ENCODE data around the gene LPAR5. TPM values are rescaled to one million over a fixed set of nuclear protein-coding genes. Genes with fewer than 3 reads are reported as not detected.

Gene LPAR5
- total and polyA plus RNA-seq, 2 of the 13 experiments (the other 11 are each of a cell fraction or from before 2014, with no cell fraction given): 0.09 to 0.32 TPM

DNA sequence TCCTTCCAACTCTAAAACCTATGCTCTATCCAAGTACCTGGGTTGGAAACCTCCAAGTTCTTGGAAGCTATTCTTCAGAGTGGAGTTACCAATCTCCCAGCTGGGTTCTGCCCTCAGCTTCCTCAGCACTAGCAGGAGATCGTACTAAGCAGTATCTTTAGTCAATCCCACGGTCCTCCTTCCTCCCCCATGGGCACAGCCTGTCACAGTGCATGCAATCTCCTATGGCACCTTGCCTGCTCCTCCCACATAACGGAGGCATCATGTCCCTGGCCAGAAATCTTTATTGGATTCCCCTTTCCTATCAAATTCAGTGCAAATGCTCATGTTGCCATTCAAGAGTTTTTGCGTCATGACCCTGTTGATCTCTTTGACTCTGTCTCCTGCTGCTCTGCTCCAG is 5.4 kb upstream of the LPAR5 start:
- TF ChIP-seq AGO2 (optimal IDR thresholded peaks at IDR 0.05; ENCODE audit: low read depth, low read length): no peak
- TF ChIP-seq ZFP90 (CRISPR knock-in tag; IDR thresholded peaks at IDR 0.05; ENCODE audit: borderline replicate concordance): no peak
- no peak for TF ChIP-seq U2AF2 (IDR thresholded peaks at IDR 0.05; ENCODE audit: low read depth, low read length)
- TF ChIP-seq ZFAT (CRISPR knock-in tag; conservative IDR thresholded peaks at IDR 0.05): no peak
- no peak for TF ChIP-seq NFE2L1 (CRISPR knock-in tag; IDR thresholded peaks at IDR 0.05; ENCODE audit: borderline replicate concordance)
- TF ChIP-seq, protein P1, sequence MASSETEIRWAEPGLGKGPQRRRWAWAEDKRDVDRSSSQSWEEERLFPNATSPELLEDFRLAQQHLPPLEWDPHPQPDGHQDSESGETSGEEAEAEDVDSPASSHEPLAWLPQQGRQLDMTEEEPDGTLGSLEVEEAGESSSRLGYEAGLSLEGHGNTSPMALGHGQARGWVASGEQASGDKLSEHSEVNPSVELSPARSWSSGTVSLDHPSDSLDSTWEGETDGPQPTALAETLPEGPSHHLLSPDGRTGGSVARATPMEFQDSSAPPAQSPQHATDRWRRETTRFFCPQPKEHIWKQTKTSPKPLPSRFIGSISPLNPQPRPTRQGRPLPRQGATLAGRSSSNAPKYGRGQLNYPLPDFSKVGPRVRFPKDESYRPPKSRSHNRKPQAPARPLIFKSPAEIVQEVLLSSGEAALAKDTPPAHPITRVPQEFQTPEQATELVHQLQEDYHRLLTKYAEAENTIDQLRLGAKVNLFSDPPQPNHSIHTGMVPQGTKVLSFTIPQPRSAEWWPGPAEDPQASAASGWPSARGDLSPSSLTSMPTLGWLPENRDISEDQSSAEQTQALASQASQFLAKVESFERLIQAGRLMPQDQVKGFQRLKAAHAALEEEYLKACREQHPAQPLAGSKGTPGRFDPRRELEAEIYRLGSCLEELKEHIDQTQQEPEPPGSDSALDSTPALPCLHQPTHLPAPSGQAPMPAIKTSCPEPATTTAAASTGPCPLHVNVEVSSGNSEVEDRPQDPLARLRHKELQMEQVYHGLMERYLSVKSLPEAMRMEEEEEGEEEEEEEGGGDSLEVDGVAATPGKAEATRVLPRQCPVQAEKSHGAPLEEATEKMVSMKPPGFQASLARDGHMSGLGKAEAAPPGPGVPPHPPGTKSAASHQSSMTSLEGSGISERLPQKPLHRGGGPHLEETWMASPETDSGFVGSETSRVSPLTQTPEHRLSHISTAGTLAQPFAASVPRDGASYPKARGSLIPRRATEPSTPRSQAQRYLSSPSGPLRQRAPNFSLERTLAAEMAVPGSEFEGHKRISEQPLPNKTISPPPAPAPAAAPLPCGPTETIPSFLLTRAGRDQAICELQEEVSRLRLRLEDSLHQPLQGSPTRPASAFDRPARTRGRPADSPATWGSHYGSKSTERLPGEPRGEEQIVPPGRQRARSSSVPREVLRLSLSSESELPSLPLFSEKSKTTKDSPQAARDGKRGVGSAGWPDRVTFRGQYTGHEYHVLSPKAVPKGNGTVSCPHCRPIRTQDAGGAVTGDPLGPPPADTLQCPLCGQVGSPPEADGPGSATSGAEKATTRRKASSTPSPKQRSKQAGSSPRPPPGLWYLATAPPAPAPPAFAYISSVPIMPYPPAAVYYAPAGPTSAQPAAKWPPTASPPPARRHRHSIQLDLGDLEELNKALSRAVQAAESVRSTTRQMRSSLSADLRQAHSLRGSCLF (CRISPR knock-in tag; IDR thresholded peaks at IDR 0.05; ENCODE audit: borderline replicate concordance): no peak
- TF ChIP-seq NONO (IDR thresholded peaks at IDR 0.05): no peak
- no peak for TF ChIP-seq NONO (CRISPR knock-in tag; conservative IDR thresholded peaks at IDR 0.05)
- no peak for TF ChIP-seq ESRRA (CRISPR knock-in tag; IDR thresholded peaks at IDR 0.05; ENCODE audit: low read depth)
- no peak for TF ChIP-seq HNF4A (CRISPR knock-in tag; IDR thresholded peaks at IDR 0.05)
- no peak for TF ChIP-seq HNRNPK (IDR thresholded peaks at IDR 0.05; ENCODE audit: low read depth, low read length, poor library complexity, severe bottlenecking)
- TF ChIP-seq HDAC6 (IDR thresholded peaks at IDR 0.05; ENCODE audit: low read depth, low read length): no peak
- no peak for TF ChIP-seq ZBTB42 (CRISPR knock-in tag; IDR thresholded peaks at IDR 0.05)
- no peak for TF ChIP-seq SCMH1 (CRISPR knock-in tag; IDR thresholded peaks at IDR 0.05; ENCODE audit: borderline replicate concordance)
- no peak for TF ChIP-seq XRCC5 (optimal IDR thresholded peaks at IDR 0.05; ENCODE audit: low read length)
- no peaks in the 10 kb centered on the region for H4K20me1 ChIP-seq (ENCODE audit: insufficient read depth, low read length)
- intact Hi-C loops (cut with micrococcal nuclease; ENCODE audit: unreplicated experiment): no loop called here
- 23% methylated on average over 4 of the region's 4 CpGs for WGBS (ENCODE audit: low lambda C conversion rate)
- H3K36me3 ChIP-seq (replicated peaks in 1 of 2; ENCODE audit: control insufficient read depth in 1 of 2, insufficient read depth in 2 of 2, low read length in 2 of 2): no peaks in the 10 kb centered on the region
- no peak overlapping the region for H3K4me3 ChIP-seq (replicated peaks in 1 of 3; ENCODE audit: insufficient read depth in 1 of 3, low read depth in 2 of 3, low read length in 3 of 3)
- peaks cover 8 to 37% of the 10 kb centered on the region in 2 experiments for H3K27me3 ChIP-seq (ENCODE audit: control insufficient read depth in 1 of 2, insufficient read depth in 2 of 2, low read length in 2 of 2)
- CTCF ChIA-PET (ENCODE audit: low intra/inter-chr PET ratio, low total read pairs): no interaction called here
- H3K79me2 ChIP-seq (ENCODE audit: insufficient read depth, low read length): no peaks in the 10 kb centered on the region
- H2AFZ ChIP-seq (ENCODE audit: low read length): no peak overlapping the region
- BruUV-seq (replicated peaks): no TSS peak
- H3K27ac ChIP-seq (ENCODE audit: extremely low read length, insufficient read depth, low read length): no peak overlapping the region
- FAIRE-seq (no peak), DNase-seq (ENCODE audit: low spot score) (no peak), ATAC-seq (no peak)
- POLR2A ChIA-PET: no interaction called here
- H3K4me2 ChIP-seq (ENCODE audit: low read depth, low read length): no peak overlapping the region
- in situ Hi-C loops (cut with HindIII; ENCODE audit: extremely low pct_ligation_motif_present, low pct_unique_long_range_greater_than_20kb): no loop called here
- no peaks in the 10 kb centered on the region for H3K9me3 ChIP-seq (ENCODE audit: low read length)
- no peak overlapping the region for H3K9ac ChIP-seq (ENCODE audit: insufficient read depth, low read depth, low read length)
- peaks cover 35% of the 10 kb centered on the region for H3K4me1 ChIP-seq (ENCODE audit: insufficient read depth, low read length)

Data from HepG2 (cell line).